Muscle of leg (tissue), 11 donors: ENCODE data around the gene COPB2. TPM values are rescaled to one million over a fixed set of nuclear protein-coding genes. Genes with fewer than 3 reads are reported as not detected.

Experiments
- DNase-seq: peaks from one replicate; pipeline ENCODE4 v3.0.0; 2013
- H3K27ac ChIP-seq: one replicate; pipeline ENCODE4 v1.5.1; 2013; ENCODE audit warnings: mild to moderate bottlenecking, low read length, control low read depth
- H3K27me3 ChIP-seq: one replicate; pipeline ENCODE4 v1.6.1; 2013; ENCODE audit warnings: low read length; ENCODE audit not compliant: control insufficient read depth, insufficient read depth
- H3K36me3 ChIP-seq: one replicate; pipeline ENCODE4 v1.6.1; 2013; ENCODE audit warnings: low read length; ENCODE audit not compliant: control insufficient read depth, insufficient read depth
- H3K4me1 ChIP-seq: one replicate; pipeline ENCODE4 v1.6.1; 2013; ENCODE audit warnings: low read length; ENCODE audit not compliant: control insufficient read depth, insufficient read depth
- H3K4me3 ChIP-seq: one replicate; pipeline ENCODE4 v1.5.1; 2013; ENCODE audit warnings: low read length, control low read depth
- H3K9me3 ChIP-seq: replicated peaks from 2 replicates; pipeline ENCODE4 v1.6.1; 2013; ENCODE audit warnings: low read depth, low read length; ENCODE audit not compliant: control insufficient read depth
- WGBS: methylation state at CpG from one replicate; pipeline ENCODE4 v1.1.5; 2013; ENCODE audit warnings: missing lambda C conversion rate; ENCODE audit not compliant: insufficient coverage; 5-methylcytosine and 5-hydroxymethylcytosine counted together
- polyA plus RNA-seq, 8 donors: library from polyadenylated mRNA; unstranded; fragments of 120-200 nt; gene quantifications; one replicate each; pipeline versions ENCODE4 v1.2.1 to v1.2.3, GENCODE V29; 2013; ENCODE audit warnings: inconsistent platforms in 1 of 8, low replicate concordance in 1 of 8; ENCODE audit not compliant: insufficient read length in 8 of 8, insufficient read depth in 1 of 8
- total RNA-seq: library from RNA; stranded (reverse); fragments of 120-200 nt; gene quantifications from one replicate; pipeline ENCODE4 v1.2.4, GENCODE V29; 2013

COPB2 gene
- total and polyA plus RNA-seq, 9 donors: 76.0 to 134 (median 104) TPM

GRCh38 chr3:139355891-139356290 lies 33.6 kb downstream of the COPB2 start:
- Histone ChIP-seq H3K36me3 (peaks cover 62% of the 10 kb centered on the region), H3K27me3 (no peaks in the 10 kb centered on the region), H3K27ac (no peak overlapping the region), H3K4me3 (no peak overlapping the region), H3K9me3 (no peaks in the 10 kb centered on the region), H3K4me1 (no peaks in the 10 kb centered on the region)
- DNase-seq: no peak
- 80% methylated on average over 1 of the region's 1 CpG for WGBS

- no peaks in the 10 kb centered on the region for H3K9me3 ChIP-seq
- no peaks in the 10 kb centered on the region for H3K27me3 ChIP-seq
- no peak overlapping the region for H3K4me3 ChIP-seq
- peaks cover 62% of the 10 kb centered on the region for H3K36me3 ChIP-seq
- 18% methylated on average over 2 of the region's 4 CpGs for WGBS
- peak; percentile 19 for DNase-seq
- H3K27ac ChIP-seq: no peak overlapping the region
- no peaks in the 10 kb centered on the region for H3K4me1 ChIP-seq
These were observed 34.0 kb downstream of the COPB2 start for GRCh38 chr3:139355476-139355875.

- DNase-seq: no peak
- Histone ChIP-seq H3K36me3 (peaks cover 62% of the 10 kb centered on the region), H3K27ac (no peak overlapping the region), H3K4me1 (no peaks in the 10 kb centered on the region), H3K4me3 (no peak overlapping the region), H3K9me3 (no peaks in the 10 kb centered on the region), H3K27me3 (no peaks in the 10 kb centered on the region)
- 92% methylated on average over 2 of the region's 4 CpGs for WGBS
These were observed 34.8 kb downstream of the COPB2 start for GRCh38 chr3:139354661-139355060.

DNA sequence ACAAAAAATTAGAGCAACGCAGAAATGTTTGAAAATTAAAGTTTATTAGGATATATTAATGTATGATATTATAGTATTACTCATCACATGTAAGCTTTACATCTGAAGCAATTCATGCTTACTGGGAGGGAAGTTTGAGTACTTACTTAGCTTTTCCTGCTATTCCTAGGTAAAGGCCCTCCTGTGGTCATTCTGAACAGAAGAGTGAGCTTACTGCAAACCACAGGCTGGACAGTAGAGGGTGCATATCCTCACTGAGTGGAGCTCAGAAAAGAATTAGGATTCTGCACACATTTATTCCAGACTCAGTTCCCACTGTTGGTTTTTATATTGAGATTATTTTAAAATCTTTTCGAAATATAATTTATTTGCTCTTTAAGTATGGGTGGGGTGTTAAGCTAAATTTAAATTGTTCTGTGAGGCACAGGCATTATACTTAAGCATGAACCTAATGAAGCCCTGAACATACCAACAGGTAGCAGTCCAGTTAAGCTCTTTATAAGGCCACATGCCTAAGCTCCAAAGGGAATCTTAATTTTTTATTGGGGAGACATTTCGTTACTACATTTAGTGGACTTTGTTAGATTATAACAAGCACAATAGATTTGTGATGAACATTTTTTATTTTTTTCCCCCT lies 35.4 kb downstream of the COPB2 start:
- Histone ChIP-seq H3K4me3 (no peak overlapping the region), H3K36me3 (peaks cover 61% of the 10 kb centered on the region), H3K4me1 (no peaks in the 10 kb centered on the region), H3K9me3 (no peaks in the 10 kb centered on the region), H3K27ac (no peak overlapping the region), H3K27me3 (no peaks in the 10 kb centered on the region)
- WGBS: no CpG with 5 or more reads among the region's 3 CpGs
- DNase-seq: peak; percentile 52

- Histone ChIP-seq H3K36me3 (peaks cover 29% of the 10 kb centered on the region), H3K27me3 (no peaks in the 10 kb centered on the region), H3K4me3 (no peak overlapping the region), H3K4me1 (peaks cover 9% of the 10 kb centered on the region), H3K9me3 (no peaks in the 10 kb centered on the region), H3K27ac (no peak overlapping the region)
- no CpG with 5 or more reads among the region's 2 CpGs for WGBS
- DNase-seq: no peak
These were observed 42.7 kb downstream of the COPB2 start for GRCh38 chr3:139346771-139347170.

DNA sequence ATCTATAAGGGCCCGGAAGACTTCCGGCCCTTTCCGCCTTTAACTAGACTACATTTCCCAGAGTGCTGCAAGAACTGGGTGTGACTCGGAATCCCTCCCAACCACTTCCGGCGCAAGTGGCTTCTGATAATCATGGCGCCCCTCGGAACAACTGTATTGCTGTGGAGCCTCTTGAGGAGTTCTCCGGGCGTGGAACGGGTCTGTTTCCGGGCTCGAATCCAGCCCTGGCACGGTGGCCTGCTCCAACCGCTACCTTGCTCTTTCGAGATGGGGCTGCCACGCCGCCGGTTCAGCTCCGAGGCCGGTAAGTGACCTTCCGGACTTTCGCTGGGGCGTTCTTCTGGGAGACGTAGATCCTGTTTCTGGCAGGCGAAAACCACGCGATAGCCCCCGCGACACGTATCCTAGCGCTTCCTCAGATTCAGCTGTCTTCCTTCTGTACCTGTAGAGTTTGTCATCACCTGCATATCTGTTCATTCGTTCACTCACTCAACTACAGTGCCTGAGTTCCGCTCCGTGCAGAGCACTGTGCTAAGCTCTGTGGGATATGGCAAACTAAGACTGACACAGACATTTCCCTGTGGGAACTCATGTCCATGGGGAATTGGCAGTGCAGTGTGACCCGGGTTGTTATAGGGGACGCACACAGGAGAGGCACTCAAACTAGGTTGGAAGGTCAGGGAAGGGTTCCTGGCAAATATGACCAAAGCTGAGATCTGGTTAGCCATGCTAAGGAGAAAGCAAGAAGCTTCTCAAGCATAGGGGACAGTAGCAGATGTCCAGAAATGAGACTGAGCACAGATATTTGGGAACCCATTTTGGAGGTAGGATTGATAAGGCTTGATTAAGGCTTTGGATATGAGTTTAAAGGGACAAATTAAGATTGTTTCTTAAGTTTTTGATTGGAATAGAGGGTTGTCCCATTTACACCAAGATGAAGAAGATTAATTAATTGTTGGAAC lies 45.3 kb downstream of the COPB2 start, which contains the start of gene MRPS22:
TSS of gene MRPS22 (plus strand) at position 126 of the 962 bp plus-strand sequence. CDS start at position 133, 7 bp downstream.
- WGBS: 0% methylated on average over 32 of the region's 37 CpGs
- peak; percentile 95 for DNase-seq
- H3K9me3 ChIP-seq: no peaks in the 10 kb centered on the region
- H3K4me3 ChIP-seq: peak within 1 kb of the TSS; percentile 97
- H3K27me3 ChIP-seq: peaks cover 15% of the 10 kb centered on the region
- peaks cover 9% of the 10 kb centered on the region for H3K4me1 ChIP-seq
- H3K27ac ChIP-seq: peak within 1 kb of the TSS; percentile 91
- peaks cover 13% of the 10 kb centered on the region for H3K36me3 ChIP-seq

- H3K36me3 ChIP-seq: peaks cover 7% of the 10 kb centered on the region
- no peak for DNase-seq
- peaks cover 15% of the 10 kb centered on the region for H3K27me3 ChIP-seq
- no peaks in the 10 kb centered on the region for H3K9me3 ChIP-seq
- no peak overlapping the region for H3K27ac ChIP-seq
- no peak overlapping the region for H3K4me3 ChIP-seq
- peaks cover 9% of the 10 kb centered on the region for H3K4me1 ChIP-seq
These were observed 47.4 kb downstream of the COPB2 start for GRCh38 chr3:139342054-139342453.

- DNase-seq: no peak
- Histone ChIP-seq H3K36me3 (no peaks in the 10 kb centered on the region), H3K4me3 (no peak overlapping the region), H3K4me1 (peaks cover 9% of the 10 kb centered on the region), H3K27ac (no peak overlapping the region), H3K9me3 (no peaks in the 10 kb centered on the region), H3K27me3 (peaks cover 15% of the 10 kb centered on the region)
These were observed 48.7 kb downstream of the COPB2 start for GRCh38 chr3:139340784-139341183.

DNA sequence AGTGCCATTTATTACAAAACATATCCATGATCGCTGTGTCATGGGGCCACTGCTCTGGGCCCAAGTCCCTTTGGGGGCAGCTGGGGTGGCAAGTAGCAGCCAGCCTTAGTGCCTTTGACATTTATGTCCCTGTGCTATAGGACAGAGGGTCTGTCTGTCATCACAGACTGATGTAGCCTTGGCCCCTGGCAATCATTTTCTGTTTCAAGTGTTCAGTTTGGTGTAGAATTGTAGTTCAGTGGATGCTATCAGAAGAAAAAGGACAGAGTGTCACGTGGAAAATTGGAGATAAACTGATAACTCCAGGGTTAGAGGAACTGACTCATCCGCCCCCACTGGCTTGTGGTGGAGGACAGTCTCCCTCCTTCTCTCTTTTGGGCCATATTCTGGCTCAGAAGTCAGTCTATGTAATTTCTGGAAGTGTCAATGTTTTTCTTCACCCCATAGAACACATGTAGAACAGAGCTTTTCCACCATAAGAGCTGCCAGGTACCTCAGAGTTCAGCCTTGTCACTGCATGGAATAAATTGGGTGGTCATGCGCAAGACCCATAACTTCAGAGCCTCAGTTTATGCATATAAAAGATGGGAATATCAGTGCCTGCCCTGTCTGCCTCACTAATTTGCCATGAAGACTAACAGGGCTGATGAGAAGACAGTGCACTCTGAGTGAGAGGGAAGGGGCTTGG lies 50.1 kb downstream of the COPB2 start:
- DNase-seq: no peak
- WGBS: 42% methylated on average over 2 of the region's 4 CpGs
- peaks cover 1% of the 10 kb centered on the region for H3K4me1 ChIP-seq
- H3K36me3 ChIP-seq: no peaks in the 10 kb centered on the region
- no peak overlapping the region for H3K4me3 ChIP-seq
- peaks cover 15% of the 10 kb centered on the region for H3K27me3 ChIP-seq
- H3K9me3 ChIP-seq: no peaks in the 10 kb centered on the region
- H3K27ac ChIP-seq: no peak overlapping the region

DNA sequence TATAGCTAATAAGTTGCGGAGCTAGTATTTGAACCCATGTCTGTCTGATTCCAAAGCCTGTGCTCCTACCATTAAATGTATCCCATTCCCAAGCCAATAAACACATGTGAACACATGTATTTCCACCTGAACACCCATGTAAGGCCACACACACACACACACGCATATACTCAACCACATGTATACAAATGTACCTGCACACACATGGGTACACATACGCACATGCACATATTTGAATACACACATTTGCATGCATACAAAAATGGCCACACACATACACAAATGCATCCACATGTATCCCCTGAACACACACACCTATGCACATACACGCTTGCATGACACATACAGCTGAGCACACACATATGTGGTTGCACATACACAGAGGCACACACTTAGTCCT lies 51.0 kb downstream of the COPB2 start:
- Histone ChIP-seq H3K4me1 (no peaks in the 10 kb centered on the region), H3K4me3 (no peak overlapping the region), H3K27ac (no peak overlapping the region), H3K9me3 (no peaks in the 10 kb centered on the region), H3K27me3 (peaks cover 15% of the 10 kb centered on the region), H3K36me3 (no peaks in the 10 kb centered on the region)
- no peak for DNase-seq
- WGBS: 87% methylated on average over 3 of the region's 4 CpGs
